ENCODE data around the gene KIFC1.

Gene KIFC1

GRCh38 chr6:33417903-33418689, 26.5 kb downstream of the KIFC1 start, which contains the start of gene CUTA:
CUTA (minus strand) TSS chr6:33418107; CDS start chr6:33418000, 107 bp downstream.
- FAIRE-seq (peak; percentile 100), DNase-seq (ENCODE audit: insufficient read length, low spot score) (peak; percentile 89)
- TF ChIP-seq POU2F2 (IDR thresholded peaks at IDR 0.05; ENCODE audit: low read depth, low read length) (no peak), TAF1 (IDR thresholded peaks at IDR 0.05; ENCODE audit: low read depth, low read length) (peak; percentile 65; the same call in 1 of the 2 replicates), PAX5 (IDR thresholded peaks at IDR 0.05; ENCODE audit: insufficient read depth, low read length, severe bottlenecking) (no peak), POLR2AphosphoS5 (IDR thresholded peaks at IDR 0.05; ENCODE audit: low read depth, low read length) (0 out of 2 replicates have a peak, but pooled peaks have one; percentile 35), POLR2A (IDR thresholded peaks at IDR 0.05; ENCODE audit: low read depth, low read length) (no peak; the same call in none of the 2 replicates), SPI1 (IDR thresholded peaks at IDR 0.05; ENCODE audit: low read depth, low read length) (no peak)

- peak; percentile 43 for FAIRE-seq
- no peak for TF ChIP-seq POU2F2 (IDR thresholded peaks at IDR 0.05; ENCODE audit: low read depth, low read length)
- 0 out of 2 replicates have a peak, but pooled peaks have one; percentile 15 for TF ChIP-seq SPI1 (IDR thresholded peaks at IDR 0.05; ENCODE audit: low read depth, low read length)
- DNase-seq (ENCODE audit: insufficient read length, low spot score) = no peak
Measured at GRCh38 chr6:33418690-33419291, 27.2 kb downstream of the KIFC1 start.

- no peak for DNase-seq (ENCODE audit: insufficient read length, low spot score)
- no peak for TF ChIP-seq SPI1 (IDR thresholded peaks at IDR 0.05; ENCODE audit: low read depth, low read length)
- TF ChIP-seq POLR2A (IDR thresholded peaks at IDR 0.05; ENCODE audit: low read depth, low read length) = no peak
- no peak for TF ChIP-seq TAF1 (IDR thresholded peaks at IDR 0.05; ENCODE audit: low read depth, low read length)
- no peak for TF ChIP-seq POLR2AphosphoS5 (IDR thresholded peaks at IDR 0.05; ENCODE audit: low read depth, low read length)
- TF ChIP-seq POU2F2 (IDR thresholded peaks at IDR 0.05; ENCODE audit: low read depth, low read length) = no peak
- no peak for TF ChIP-seq PAX5 (IDR thresholded peaks at IDR 0.05; ENCODE audit: insufficient read depth, low read length, severe bottlenecking)
- no peak for FAIRE-seq
Measured at GRCh38 chr6:33419580-33420490, 28.2 kb downstream of the KIFC1 start, which contains the start of gene SYNGAP1. SYNGAP1 (plus strand) TSS chr6:33420065; CDS start chr6:33420265, 200 bp downstream.

- FAIRE-seq = no peak
- TF ChIP-seq SPI1 (IDR thresholded peaks at IDR 0.05; ENCODE audit: low read depth, low read length) (no peak), POU2F2 (IDR thresholded peaks at IDR 0.05; ENCODE audit: low read depth, low read length) (no peak), POLR2A (IDR thresholded peaks at IDR 0.05; ENCODE audit: low read depth, low read length) (no peak), TAF1 (IDR thresholded peaks at IDR 0.05; ENCODE audit: low read depth, low read length) (no peak), PAX5 (IDR thresholded peaks at IDR 0.05; ENCODE audit: insufficient read depth, low read length, severe bottlenecking) (no peak), POLR2AphosphoS5 (IDR thresholded peaks at IDR 0.05; ENCODE audit: low read depth, low read length) (no peak)
- no peak for DNase-seq (ENCODE audit: insufficient read length, low spot score)
Measured at GRCh38 chr6:33420491-33421343, 29.1 kb downstream of the KIFC1 start.

DNA sequence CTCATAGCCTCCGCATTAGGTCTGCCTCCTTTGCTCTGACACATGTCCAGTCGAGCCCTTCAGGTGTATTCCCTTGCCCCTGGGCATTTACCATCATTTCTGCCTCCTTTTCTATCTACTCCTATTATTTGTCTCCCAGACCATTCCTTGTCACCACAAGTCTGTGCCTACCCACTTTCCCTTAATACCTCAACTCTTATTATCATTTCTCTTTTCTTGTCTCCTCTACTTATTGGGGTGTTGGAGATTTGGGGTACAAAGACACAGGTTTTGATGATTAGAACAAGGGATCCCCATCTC, 29.7 kb downstream of the KIFC1 start:
- DNase-seq (ENCODE audit: insufficient read length, low spot score) (no peak), FAIRE-seq (no peak)
- TF ChIP-seq TAF1 (IDR thresholded peaks at IDR 0.05; ENCODE audit: low read depth, low read length) (no peak), POLR2AphosphoS5 (IDR thresholded peaks at IDR 0.05; ENCODE audit: low read depth, low read length) (no peak), PAX5 (IDR thresholded peaks at IDR 0.05; ENCODE audit: insufficient read depth, low read length, severe bottlenecking) (no peak), POU2F2 (IDR thresholded peaks at IDR 0.05; ENCODE audit: low read depth, low read length) (no peak), SPI1 (IDR thresholded peaks at IDR 0.05; ENCODE audit: low read depth, low read length) (no peak), POLR2A (IDR thresholded peaks at IDR 0.05; ENCODE audit: low read depth, low read length) (no peak)

DNA sequence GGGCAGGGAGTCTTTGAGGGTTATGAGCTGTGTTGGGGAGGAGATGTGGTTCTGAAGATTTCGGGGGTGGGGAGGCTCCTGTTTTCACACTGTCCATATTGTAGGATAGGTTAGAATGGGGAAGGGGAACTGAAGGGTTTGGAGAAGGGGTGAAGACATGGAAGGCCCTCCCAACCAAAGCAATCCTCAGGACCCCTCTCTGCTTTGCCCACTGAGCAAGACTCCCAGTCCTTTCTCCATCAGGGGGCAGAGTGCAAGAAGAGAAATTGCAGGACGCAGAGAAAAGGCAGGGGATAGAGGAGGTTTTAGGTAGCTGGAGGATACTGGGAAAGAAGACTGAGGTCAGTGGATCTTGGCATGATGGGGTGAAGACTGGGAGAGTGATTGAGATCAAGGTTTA, 32.2 kb downstream of the KIFC1 start:
- TF ChIP-seq SPI1 (IDR thresholded peaks at IDR 0.05; ENCODE audit: low read depth, low read length) (no peak), PAX5 (IDR thresholded peaks at IDR 0.05; ENCODE audit: insufficient read depth, low read length, severe bottlenecking) (no peak), TAF1 (IDR thresholded peaks at IDR 0.05; ENCODE audit: low read depth, low read length) (no peak), POLR2AphosphoS5 (IDR thresholded peaks at IDR 0.05; ENCODE audit: low read depth, low read length) (no peak)
- no peak for FAIRE-seq

DNA sequence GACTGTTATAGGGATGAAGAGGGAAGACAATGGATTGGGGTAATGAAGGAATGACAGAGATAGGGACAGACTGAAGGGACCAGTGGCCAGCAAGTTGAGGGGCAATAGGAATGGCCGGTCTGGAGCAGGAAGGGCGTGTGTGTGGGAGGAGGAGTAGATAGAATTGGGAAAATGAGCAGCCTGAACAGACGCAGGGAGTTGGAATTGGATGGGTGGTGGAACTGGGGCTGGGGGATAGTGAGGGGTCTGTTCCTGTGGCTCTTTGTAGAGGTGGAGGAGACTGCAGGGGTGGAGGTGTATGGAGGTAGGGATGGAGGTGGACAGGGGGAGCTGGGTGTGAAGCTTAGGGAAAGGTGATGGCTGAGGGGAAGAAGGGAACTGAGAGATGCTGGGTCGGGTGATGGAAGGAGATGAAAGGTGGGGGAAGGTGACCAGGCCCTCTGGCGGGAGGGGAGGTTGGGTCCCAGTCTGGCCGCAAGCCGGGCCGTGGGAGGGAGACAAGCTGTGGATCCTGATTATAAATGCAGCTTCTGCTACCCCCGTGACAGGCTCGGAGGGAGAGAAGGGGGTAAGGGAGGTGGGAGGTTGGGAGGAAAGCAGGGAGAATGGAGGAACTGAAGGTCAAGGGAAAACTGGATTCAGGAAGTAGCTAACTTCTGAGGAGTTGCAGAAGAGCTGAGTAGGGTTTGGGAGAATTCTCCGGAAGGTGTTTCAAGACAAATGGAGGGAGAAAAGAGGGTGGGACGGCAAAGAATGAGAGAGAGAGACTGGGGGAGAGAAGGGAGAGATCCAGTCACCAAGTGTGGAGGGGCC, 33.4 kb downstream of the KIFC1 start:
- no peak for TF ChIP-seq PAX5 (IDR thresholded peaks at IDR 0.05; ENCODE audit: insufficient read depth, low read length, severe bottlenecking)
- peak; percentile 10; the same call in 1 of the 2 replicates for TF ChIP-seq SPI1 (IDR thresholded peaks at IDR 0.05; ENCODE audit: low read depth, low read length)
- no peak for TF ChIP-seq POU2F2 (IDR thresholded peaks at IDR 0.05; ENCODE audit: low read depth, low read length)
- TF ChIP-seq POLR2A (IDR thresholded peaks at IDR 0.05; ENCODE audit: low read depth, low read length) = no peak
- FAIRE-seq (no peak), DNase-seq (ENCODE audit: insufficient read length, low spot score) (no peak)

More for the DNA sequence above, 32.2 kb downstream of the KIFC1 start:
- DNase-seq (ENCODE audit: insufficient read length, low spot score) = no peak
